Esophagus muscularis mucosa (tissue), 4 donors: ENCODE measurements around the gene TMEM94.
"Not testable (repeated sequence)": the region's sequence is repeated elsewhere in the genome, so short reads cannot be mapped to it uniquely, and the experiment has no call there.

ENCODE experiments used
- CTCF ChIP-seq, 3 experiments: fragments of 200-600 bp in 2 of 3; fragments of 450-650 bp in 1 of 3; sonication (generic) in 2 of 3; IDR thresholded peaks; one replicate each; pipeline ENCODE4 v1.5.1; 2017 to 2019; ENCODE audit warnings: antibody characterized with exemption in 3 of 3, mild to moderate bottlenecking in 2 of 3, moderate library complexity in 1 of 3
- EP300 ChIP-seq: sonication (generic); formaldehyde crosslinking; IDR thresholded peaks from one replicate; pipeline ENCODE4 v1.6.1; 2017; ENCODE audit warnings: antibody characterized with exemption
- POLR2A ChIP-seq: fragments of 450-650 bp; IDR thresholded peaks from one replicate; pipeline ENCODE4 v1.6.1; 2017; ENCODE audit warnings: antibody characterized with exemption, moderate library complexity, mild to moderate bottlenecking, low read depth
- POLR2AphosphoS5 ChIP-seq, 2 donors: sonication (generic); formaldehyde crosslinking; IDR thresholded peaks; one replicate each; pipeline ENCODE4 v1.6.1; 2017; ENCODE audit warnings: antibody characterized with exemption in 2 of 2

- not testable (repeated sequence) for TF ChIP-seq CTCF (IDR thresholded peaks at IDR 0.05); POLR2A; POLR2AphosphoS5 (IDR thresholded peaks at IDR 0.05); EP300
These were observed 19.0 kb upstream of the TMEM94 start for GRCh38 chr17:75437404-75437803.
